ENCODE data around the gene MIF4GD. TPM values are rescaled to one million over a fixed set of nuclear protein-coding genes. Genes with fewer than 3 reads are reported as not detected.

Gene MIF4GD
- total and polyA plus RNA-seq, 10 of the 15 experiments (the other 5 are each of a cell fraction or from before 2014, with no cell fraction given) = 22.8 to 96.2 (median 60.1) TPM

GRCh38 chr17:75245011-75245410, 26.0 kb downstream of the MIF4GD start:
- DNase-seq (ENCODE audit: low read depth, low spot score) (no peak), ATAC-seq (no peak), FAIRE-seq (no peak)
- Histone ChIP-seq H3K4me1 (ENCODE audit: control insufficient read depth, insufficient read depth, low read length) (peaks cover 47% of the 10 kb centered on the region), H3K9me3 (replicated peaks; ENCODE audit: control insufficient read depth, insufficient read depth, low read length) (no peaks in the 10 kb centered on the region), H3K36me3 (ENCODE audit: control insufficient read depth in 2 of 2, insufficient read depth in 2 of 2, low read length in 1 of 2) (peaks cover 41 to 47% of the 10 kb centered on the region in 2 experiments), H2AFZ (ENCODE audit: control insufficient read depth, low read depth, low read length) (no peak overlapping the region), H3K79me2 (ENCODE audit: control insufficient read depth, insufficient read depth, low read length) (peaks cover 15% of the 10 kb centered on the region), H3K4me3 (no peak overlapping the region), H3K27me3 (replicated peaks in 1 of 2; ENCODE audit: control insufficient read depth in 2 of 2, insufficient read depth in 2 of 2, low read length in 1 of 2) (no peaks in the 10 kb centered on the region), H3K27ac (ENCODE audit: control insufficient read depth, insufficient read depth) (peak overlapping the region; percentile 48), H4K20me1 (ENCODE audit: control insufficient read depth, insufficient read depth) (no peaks in the 10 kb centered on the region), H3K9ac (ENCODE audit: control insufficient read depth, insufficient read depth, low read length) (peak overlapping the region; percentile 8; the same call in 1 of the 2 replicates), H3K4me2 (ENCODE audit: control insufficient read depth, insufficient read depth) (peak overlapping the region; percentile 1; the same call in 1 of the 2 replicates)
- in situ Hi-C loops (cut with MboI) (no loop called here), intact Hi-C loops (cut with micrococcal nuclease; ENCODE audit: unreplicated experiment) (no loop called here)
- CTCF ChIA-PET = interaction anchor here (0.6 to 1.4 kb wide), 6 partner anchors 26 to 675 kb away, joined by 3 to 5 read pairs (median 3); partner anchors contain the start of genes MIF4GD and SLC25A19
- WGBS (ENCODE audit: insufficient coverage, insufficient replicate concordance, low lambda C conversion rate, missing lambda C conversion rate) = 56% methylated on average over 6 of the region's 6 CpGs
- no TSS peak for BruUV-seq (replicated peaks)
- POLR2A ChIA-PET = interaction anchor here (0.5 to 3.6 kb wide), 4 partner anchors 16 to 1571 kb away, joined by 3 to 21 read pairs (median 4); partner anchors contain the start of genes GGA3 and MRPS7
- TF ChIP-seq SREBF2 (IDR thresholded peaks at IDR 0.05; ENCODE audit: low read length) = no peak
- TF ChIP-seq BHLHE40 (IDR thresholded peaks at IDR 0.05; ENCODE audit: borderline replicate concordance in 1 of 2, low read depth in 2 of 2, low read length in 1 of 2) = no peak
- no peak for TF ChIP-seq BCLAF1 (IDR thresholded peaks at IDR 0.05)
- no peak for TF ChIP-seq SREBF1 (IDR thresholded peaks at IDR 0.05; ENCODE audit: low read length)
- no peak for TF ChIP-seq ZBTB11 (CRISPR knock-in tag; IDR thresholded peaks at IDR 0.05)
- no peak for TF ChIP-seq ZNF274 (IDR thresholded peaks at IDR 0.05; ENCODE audit: insufficient read depth, insufficient read length)
- no peak for TF ChIP-seq TCF3 (IDR thresholded peaks at IDR 0.05; ENCODE audit: borderline replicate concordance, insufficient read depth, low read depth, low read length)
- TF ChIP-seq BCL3 (IDR thresholded peaks at IDR 0.05; ENCODE audit: borderline replicate concordance, insufficient read depth, low read depth, low read length, poor library complexity, severe bottlenecking) = no peak
- TF ChIP-seq SPI1 (IDR thresholded peaks at IDR 0.05; ENCODE audit: borderline replicate concordance, insufficient read depth, low read depth, low read length) = no peak
- no peak for TF ChIP-seq PML (IDR thresholded peaks at IDR 0.05; ENCODE audit: low read length)
- RAD21 ChIA-PET (ENCODE audit: unreplicated experiment) = no interaction called here
- SMC1A ChIA-PET (ENCODE audit: uncharacterized antibody, unreplicated experiment) = interaction anchor here (0.9 to 1.2 kb wide), 4 partner anchors 13 to 167 kb away, joined by 3 read pairs; partner anchors contain the start of gene GRB2
